ENCODE results near the gene MYLK2. TPM values are rescaled to one million over a fixed set of nuclear protein-coding genes. Genes with fewer than 3 reads are reported as not detected.
A peak's percentile ranks its signal among the peaks of the same experiment; 100 is the strongest.

Gene MYLK2
- total and polyA plus RNA-seq, 2 of the 4 experiments (the other 2 are of a cell fraction): 0.18 to 0.27 TPM

GRCh38 chr20:31781945-31782344 lies 37.2 kb upstream of the MYLK2 start:
- H2BK5ac ChIP-seq (ENCODE audit: low read depth, low read length, poor library complexity, severe bottlenecking): no peak overlapping the region
- WGBS, 2 experiments (ENCODE audit: extremely low coverage in 2 of 2, insufficient read length in 1 of 2): 95% methylated on average over 2 of the region's 4 CpGs; no CpG with 5 or more reads in 1 of the 2 experiments
- no peak overlapping the region for H3K14ac ChIP-seq (replicated peaks; ENCODE audit: low read depth, low read length)
- peaks cover 12% of the 10 kb centered on the region for H3K36me3 ChIP-seq (ENCODE audit: control insufficient read depth, insufficient read depth, low read length)
- TF ChIP-seq MAFK (IDR thresholded peaks at IDR 0.05; ENCODE audit: low read depth, low read length): no peak
- TF ChIP-seq CTCF (conservative IDR thresholded peaks at IDR 0.05; ENCODE audit: low read depth, low read length): no peak
- TF ChIP-seq ELK1 (IDR thresholded peaks at IDR 0.05; ENCODE audit: borderline replicate concordance, low read depth, low read length): no peak
- TF ChIP-seq POLR2A (IDR thresholded peaks at IDR 0.05; ENCODE audit: low read depth, low read length): no peak
- TF ChIP-seq SMC3 (IDR thresholded peaks at IDR 0.05; ENCODE audit: low read depth, low read length): no peak
- TF ChIP-seq MXI1 (IDR thresholded peaks at IDR 0.05; ENCODE audit: borderline replicate concordance, low read depth, low read length): no peak
- TF ChIP-seq FOS (IDR thresholded peaks at IDR 0.05; ENCODE audit: low read depth, low read length): no peak
- no peak for TF ChIP-seq RAD21 (IDR thresholded peaks at IDR 0.05; ENCODE audit: low read length)
- TF ChIP-seq NFE2L2 (IDR thresholded peaks at IDR 0.05; ENCODE audit: low read depth, low read length): no peak
- no peak for TF ChIP-seq BHLHE40 (IDR thresholded peaks at IDR 0.05; ENCODE audit: low read depth, low read length)
- no peak for TF ChIP-seq RCOR1 (IDR thresholded peaks at IDR 0.05; ENCODE audit: insufficient replicate concordance, low read length)
- TF ChIP-seq CHD1 (IDR thresholded peaks at IDR 0.05; ENCODE audit: low read depth, low read length): no peak
- TF ChIP-seq USF2 (IDR thresholded peaks at IDR 0.05; ENCODE audit: low read depth, low read length): no peak
- TF ChIP-seq RFX5 (IDR thresholded peaks at IDR 0.05; ENCODE audit: low read depth, low read length): no peak
- no peak for TF ChIP-seq CEBPB (IDR thresholded peaks at IDR 0.05; ENCODE audit: low read depth, low read length)
- no peak for TF ChIP-seq MAZ (IDR thresholded peaks at IDR 0.05; ENCODE audit: borderline replicate concordance, low read depth, low read length)
- H4K91ac ChIP-seq (ENCODE audit: insufficient read depth, low read depth, low read length): no peak overlapping the region
- intact Hi-C loops (cut with micrococcal nuclease): no loop called here
- in situ Hi-C loops (cut with MboI; ENCODE audit: low sequenced_read_pairs): no loop called here
- no peak overlapping the region for H4K5ac ChIP-seq (ENCODE audit: low read depth, low read length)
- no peak overlapping the region for H2AFZ ChIP-seq (replicated peaks; ENCODE audit: low read length, poor library complexity)
- ATAC-seq (ENCODE audit: low read depth): peak; percentile 17; the same call in 1 of the 2 replicates
- no peaks in the 10 kb centered on the region for H4K20me1 ChIP-seq (ENCODE audit: insufficient read depth, low read length)
- peaks cover 9% of the 10 kb centered on the region; the same call in 1 of the 2 replicates for H3K4me1 ChIP-seq (ENCODE audit: control insufficient read depth, insufficient read depth, low read length)
- peak overlapping the region; percentile 36; the same call in 1 of the 2 replicates for H2BK20ac ChIP-seq (ENCODE audit: low read depth, low read length)
- H4K8ac ChIP-seq (ENCODE audit: low read depth in 2 of 2, low read length in 2 of 2): peak overlapping the region in 1 of 2 experiments; percentile 28; a peak in 1 of 4 replicates
- ChIA-PET CTCF (no interaction called here), POLR2A (ENCODE audit: unreplicated experiment) (no interaction called here)
- H3K79me1 ChIP-seq (ENCODE audit: low read depth in 1 of 2, low read length in 2 of 2): peaks cover 20 to 65% of the 10 kb centered on the region in 2 experiments; a peak in 3 of 4 replicates
- no peak overlapping the region for H3K4me2 ChIP-seq (ENCODE audit: low read depth, low read length)
- no peak overlapping the region for H3K18ac ChIP-seq (ENCODE audit: low read depth, low read length)
- dilution Hi-C loops (cut with HindIII; ENCODE audit: low sequenced_read_pairs, unreplicated experiment): no loop called here
- H2BK15ac ChIP-seq (ENCODE audit: low read depth, low read length): no peak overlapping the region
- H3K9me1 ChIP-seq (ENCODE audit: insufficient read depth, low read length): peaks cover 3% of the 10 kb centered on the region; the same call in 1 of the 2 replicates
- DNase-seq: peak; percentile 56
- H3K56ac ChIP-seq (ENCODE audit: extremely low read depth, insufficient read depth, low read length): no peak overlapping the region
- no peaks in the 10 kb centered on the region for H3K27me3 ChIP-seq (ENCODE audit: control insufficient read depth, insufficient read depth, low read length)
- H3K23ac ChIP-seq (ENCODE audit: low read depth, low read length): no peak overlapping the region
- no peak overlapping the region for H3K4ac ChIP-seq (ENCODE audit: low read depth, low read length)
- H2AK9ac ChIP-seq (replicated peaks; ENCODE audit: low read depth, low read length, poor library complexity): no peak overlapping the region
- no TSS peak for BruUV-seq (replicated peaks)
- H3K9me3 ChIP-seq (ENCODE audit: control insufficient read depth, insufficient read depth, low read length): no peaks in the 10 kb centered on the region
- no peak overlapping the region for H3K27ac ChIP-seq (ENCODE audit: insufficient read depth, low read length)
- H2BK120ac ChIP-seq (ENCODE audit: low read depth, low read length): no peak overlapping the region
- no peak overlapping the region for H2AK5ac ChIP-seq (ENCODE audit: low read depth, low read length)
- no peak overlapping the region for H3K4me3 ChIP-seq (ENCODE audit: insufficient read depth, low read depth, low read length)
- no peak overlapping the region for H3K9ac ChIP-seq (ENCODE audit: low read depth, low read length)

Measured in IMR-90 (cell line).